Germinal center (tissue), 1 donor: ENCODE measurements around the gene RASL11B.
"Not testable (repeated sequence)": the region's sequence is repeated elsewhere in the genome, so short reads cannot be mapped to it uniquely, and the experiment has no call there.

ENCODE experiments used
- DNase-seq: peaks from one replicate; pipeline ENCODE4 v3.0.0; 2012; ENCODE audit warnings: mixed read lengths, low spot score

Gene RASL11B

GRCh38 chr4:52861879-52862616 lies at the start of gene RASL11B:
RASL11B (plus strand) TSS chr4:52862317; CDS start chr4:52862508, 191 bp downstream.
- DNase-seq: peak; percentile 97

GRCh38 chr4:52813546-52813945 lies 48.6 kb upstream of the RASL11B start:
- DNase-seq: no peak

GRCh38 chr4:52822583-52822971 lies 39.5 kb upstream of the RASL11B start:
- no peak for DNase-seq

- DNase-seq: no peak
Observed at GRCh38 chr4:52822972-52823701, 39.0 kb upstream of the RASL11B start.

- DNase-seq: no peak
Observed at GRCh38 chr4:52823702-52824092, 38.4 kb upstream of the RASL11B start.

- DNase-seq: no peak
Observed at GRCh38 chr4:52824270-52824602, 37.9 kb upstream of the RASL11B start.

GRCh38 chr4:52824603-52825459 lies 37.3 kb upstream of the RASL11B start:
- DNase-seq: no peak

- no peak for DNase-seq
Observed at GRCh38 chr4:52825460-52826090, 36.5 kb upstream of the RASL11B start.

GRCh38 chr4:52833941-52834525 lies 28.1 kb upstream of the RASL11B start:
- DNase-seq: no peak

- not testable (repeated sequence) for DNase-seq
Observed at GRCh38 chr4:52834641-52835456, 27.3 kb upstream of the RASL11B start.

- no peak for DNase-seq
Observed at GRCh38 chr4:52836120-52836519, 26.0 kb upstream of the RASL11B start.

- no peak for DNase-seq
Observed at GRCh38 chr4:52836678-52837077, 25.4 kb upstream of the RASL11B start.

- no peak for DNase-seq
Observed at GRCh38 chr4:52837716-52838558, 24.2 kb upstream of the RASL11B start.

GRCh38 chr4:52838729-52839586 lies 23.2 kb upstream of the RASL11B start:
- no peak for DNase-seq

GRCh38 chr4:52840531-52841370 lies 21.4 kb upstream of the RASL11B start:
- DNase-seq: no peak

GRCh38 chr4:52841682-52842456 lies 20.2 kb upstream of the RASL11B start:
- DNase-seq: no peak

GRCh38 chr4:52842792-52843191 lies 19.3 kb upstream of the RASL11B start:
- DNase-seq: no peak
